Naive B cell (primary cell): Measurements from ENCODE around the gene PTPRT. TPM values are rescaled to one million over a fixed set of nuclear protein-coding genes. Genes with fewer than 3 reads are reported as not detected.

ENCODE experiments used
- ATAC-seq, 2 donors: fragments of 150-1000 bp; cut with Tn5 transposase; 2 replicates each; pipeline ENCODE4 v1.10.0; 2021; ENCODE audit warnings: low read depth in 2 of 2, mild to moderate bottlenecking in 2 of 2, moderate library complexity in 2 of 2
- DNase-seq: peaks from one replicate; pipeline ENCODE4 v3.0.0; 2022
- H3K27ac Mint-ChIP-seq, 6 donors: one replicate each; pipeline ENCODE4 v1.8.0; 2020 to 2022; ENCODE audit warnings: mild to moderate bottlenecking in 6 of 6, mixed read lengths in 6 of 6, moderate library complexity in 5 of 6, inconsistent platforms in 2 of 6
- H3K27me3 Mint-ChIP-seq, 3 donors: one replicate each; pipeline ENCODE4 v1.8.0; 2021 to 2022; ENCODE audit warnings: mixed read lengths in 3 of 3, mild to moderate bottlenecking in 1 of 3
- H3K36me3 Mint-ChIP-seq, 2 donors: one replicate each; pipeline ENCODE4 v1.8.0; 2020 to 2022; ENCODE audit warnings: mixed read lengths in 2 of 2, inconsistent platforms in 1 of 2, mild to moderate bottlenecking in 1 of 2
- H3K4me1 Mint-ChIP-seq, 3 donors: one replicate each; pipeline ENCODE4 v1.8.0; 2020 to 2022; ENCODE audit warnings: mixed read lengths in 3 of 3, inconsistent platforms in 1 of 3, mild to moderate bottlenecking in 1 of 3, moderate library complexity in 1 of 3
- H3K4me3 Mint-ChIP-seq, 8 donors: one replicate each; pipeline ENCODE4 v1.8.0; 2020 to 2022; ENCODE audit warnings: mild to moderate bottlenecking in 8 of 8, mixed read lengths in 8 of 8, moderate library complexity in 8 of 8, inconsistent platforms in 2 of 8
- H3K9me3 Mint-ChIP-seq, 7 donors: one replicate each; pipeline ENCODE4 v1.8.0; 2020 to 2022; ENCODE audit warnings: mixed read lengths in 7 of 7, mild to moderate bottlenecking in 5 of 7, inconsistent platforms in 2 of 7, moderate library complexity in 1 of 7
- polyA plus RNA-seq, 6 donors: library from polyadenylated mRNA; unstranded; fragments of 300-500 nt; fragmentation: Illumina TruSeq; gene quantifications; one replicate each; pipeline ENCODE4 v1.2.3, GENCODE V29; 2021; ENCODE audit warnings: low read depth in 6 of 6

PTPRT gene
- polyA plus RNA-seq, 6 donors from 2014 or later: not detected

DNA sequence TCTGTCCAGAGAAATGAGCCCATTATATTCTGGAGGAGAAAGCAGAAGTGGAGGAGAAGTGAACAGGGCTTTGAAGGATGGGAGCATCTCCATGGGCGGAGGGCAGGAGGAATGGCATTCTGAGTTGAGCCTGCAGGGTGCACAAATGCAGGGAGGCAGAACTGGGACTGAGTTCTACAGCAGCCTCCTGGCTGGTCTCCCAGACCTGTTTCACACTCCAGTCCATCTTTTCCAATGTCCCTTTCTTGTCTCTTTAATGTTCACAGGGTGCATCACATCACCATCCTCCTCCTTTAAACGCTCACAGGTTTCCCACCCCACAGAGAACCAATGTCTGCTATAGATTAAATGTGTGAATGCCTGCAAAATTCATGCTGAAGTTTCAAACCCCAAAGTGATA is 302.9 kb downstream of the PTPRT start:
- Mint-ChIP-seq H3K4me3 (no peak overlapping the region), H3K9me3 (peaks cover 3 to 12% (median 9%) of the 10 kb centered on the region in 7 donors), H3K27me3 (no peaks in the 10 kb centered on the region), H3K27ac (no peak overlapping the region), H3K4me1 (no peaks in the 10 kb centered on the region), H3K36me3 (no peaks in the 10 kb centered on the region)
- DNase-seq (no peak), ATAC-seq (no peak)

- Mint-ChIP-seq H3K4me3 (no peak overlapping the region), H3K36me3 (no peaks in the 10 kb centered on the region), H3K4me1 (no peaks in the 10 kb centered on the region), H3K27me3 (no peaks in the 10 kb centered on the region), H3K27ac (no peak overlapping the region), H3K9me3 (peaks cover 2 to 12% (median 5%) of the 10 kb centered on the region in 7 donors)
- ATAC-seq (no peak), DNase-seq (no peak)
Measured at GRCh38 chr20:42886046-42886445, 303.7 kb downstream of the PTPRT start.

- Mint-ChIP-seq H3K27me3 (no peaks in the 10 kb centered on the region), H3K4me3 (no peak overlapping the region), H3K9me3 (peaks cover 0 to 11% (median 0%) of the 10 kb centered on the region in 7 donors), H3K36me3 (no peaks in the 10 kb centered on the region), H3K27ac (no peak overlapping the region), H3K4me1 (no peaks in the 10 kb centered on the region)
- ATAC-seq (no peak), DNase-seq (no peak)
Measured at GRCh38 chr20:42875581-42875980, 314.1 kb downstream of the PTPRT start.

- Mint-ChIP-seq H3K4me3 (no peak overlapping the region), H3K27ac (no peak overlapping the region), H3K36me3 (no peaks in the 10 kb centered on the region), H3K9me3 (peaks cover 0 to 16% (median 0%) of the 10 kb centered on the region in 7 donors), H3K27me3 (no peaks in the 10 kb centered on the region), H3K4me1 (no peaks in the 10 kb centered on the region)
- no peak for DNase-seq
- ATAC-seq: no peak
Measured at GRCh38 chr20:42873259-42873658, 316.4 kb downstream of the PTPRT start.

GRCh38 chr20:42864116-42864515 is 325.6 kb downstream of the PTPRT start:
- no peak for ATAC-seq
- no peaks in the 10 kb centered on the region for H3K27me3 Mint-ChIP-seq

DNA sequence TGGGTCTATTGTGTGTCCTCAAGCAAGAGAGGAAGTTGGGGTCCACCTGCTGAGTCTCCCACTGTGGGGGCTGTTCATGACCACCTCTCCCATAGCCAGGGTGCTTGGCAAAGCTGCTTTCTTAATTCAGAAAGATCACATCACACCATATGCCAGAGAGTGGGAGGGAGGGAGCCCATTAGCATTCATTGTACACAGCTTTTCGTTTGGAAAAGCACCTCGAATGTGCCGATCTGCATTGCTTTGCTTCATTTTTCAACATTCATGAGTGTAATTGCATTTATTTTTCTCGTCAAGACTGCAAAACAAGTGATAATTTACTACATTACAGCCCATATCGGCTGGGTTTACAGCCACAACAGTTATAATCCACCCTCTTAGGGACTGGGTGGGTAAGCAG is 327.3 kb downstream of the PTPRT start:
- H3K27me3 Mint-ChIP-seq: no peaks in the 10 kb centered on the region
- peaks cover 0 to 10% (median 0%) of the 10 kb centered on the region in 7 donors for H3K9me3 Mint-ChIP-seq
- no peaks in the 10 kb centered on the region for H3K36me3 Mint-ChIP-seq
- no peak overlapping the region for H3K27ac Mint-ChIP-seq
- ATAC-seq (no peak), DNase-seq (no peak)
- no peaks in the 10 kb centered on the region for H3K4me1 Mint-ChIP-seq
- no peak overlapping the region for H3K4me3 Mint-ChIP-seq

More at GRCh38 chr20:42864116-42864515, 325.6 kb downstream of the PTPRT start:
- Mint-ChIP-seq H3K4me1 (no peaks in the 10 kb centered on the region), H3K27ac (no peak overlapping the region), H3K9me3 (peaks cover 0 to 4% (median 0%) of the 10 kb centered on the region in 7 donors), H3K4me3 (no peak overlapping the region), H3K36me3 (no peaks in the 10 kb centered on the region)
- DNase-seq: no peak

DNA sequence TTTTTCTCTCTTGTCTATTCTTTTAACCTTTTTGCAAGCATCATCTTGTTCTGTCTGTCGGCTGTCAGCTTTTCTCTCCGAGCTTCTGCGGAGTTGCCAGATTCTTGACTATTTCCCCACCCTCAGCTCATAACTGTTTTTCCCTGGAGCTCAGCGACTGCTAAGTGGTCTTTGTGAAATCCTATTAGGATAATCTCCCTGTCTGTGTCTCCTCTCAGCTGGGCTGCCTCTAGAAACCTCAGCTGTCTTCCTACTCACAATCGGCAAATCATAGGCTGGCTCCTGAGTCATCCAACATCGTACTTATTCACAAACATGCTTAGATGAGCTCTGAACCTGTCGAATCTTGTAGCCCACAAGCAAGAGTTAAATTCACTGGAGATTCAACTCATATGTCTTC is 332.3 kb downstream of the PTPRT start:
- no peaks in the 10 kb centered on the region for H3K36me3 Mint-ChIP-seq
- peaks cover 0 to 12% (median 0%) of the 10 kb centered on the region in 7 donors for H3K9me3 Mint-ChIP-seq
- no peak for ATAC-seq
- no peak for DNase-seq
- H3K27ac Mint-ChIP-seq: no peak overlapping the region
- H3K4me3 Mint-ChIP-seq: no peak overlapping the region
- H3K4me1 Mint-ChIP-seq: no peaks in the 10 kb centered on the region
- no peaks in the 10 kb centered on the region for H3K27me3 Mint-ChIP-seq

DNA sequence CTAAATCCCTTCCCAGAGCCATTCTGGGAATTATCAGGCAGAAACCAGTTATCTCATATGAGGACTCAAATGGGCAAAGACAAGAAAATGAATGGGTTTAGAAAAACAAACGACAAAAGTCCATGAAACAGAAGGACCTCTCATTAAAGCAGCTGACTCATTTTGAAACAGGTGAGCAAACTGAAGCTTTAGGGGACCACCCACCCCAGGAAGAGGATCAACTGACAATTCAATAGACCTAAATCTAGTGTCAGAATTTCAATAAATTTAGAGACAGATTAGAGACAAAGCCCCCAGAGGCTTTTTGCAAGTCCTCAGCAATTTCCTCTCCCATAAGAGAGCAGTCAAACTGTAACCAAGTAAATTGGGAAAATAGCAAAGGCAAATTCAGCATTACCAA is 333.8 kb downstream of the PTPRT start:
- ATAC-seq: no peak
- no peak for DNase-seq
- H3K27ac Mint-ChIP-seq: no peak overlapping the region
- no peaks in the 10 kb centered on the region for H3K27me3 Mint-ChIP-seq
- no peaks in the 10 kb centered on the region for H3K36me3 Mint-ChIP-seq
- H3K4me1 Mint-ChIP-seq: no peaks in the 10 kb centered on the region
- H3K9me3 Mint-ChIP-seq: peaks cover 0 to 12% (median 0%) of the 10 kb centered on the region in 7 donors
- H3K4me3 Mint-ChIP-seq: no peak overlapping the region

- Mint-ChIP-seq H3K27me3 (no peaks in the 10 kb centered on the region), H3K27ac (no peak overlapping the region), H3K9me3 (peaks cover 0 to 12% (median 4%) of the 10 kb centered on the region in 7 donors), H3K4me1 (no peaks in the 10 kb centered on the region), H3K36me3 (no peaks in the 10 kb centered on the region), H3K4me3 (no peak overlapping the region)
- ATAC-seq (no peak), DNase-seq (no peak)
Measured at GRCh38 chr20:42852691-42853090, 337.0 kb downstream of the PTPRT start.

DNA sequence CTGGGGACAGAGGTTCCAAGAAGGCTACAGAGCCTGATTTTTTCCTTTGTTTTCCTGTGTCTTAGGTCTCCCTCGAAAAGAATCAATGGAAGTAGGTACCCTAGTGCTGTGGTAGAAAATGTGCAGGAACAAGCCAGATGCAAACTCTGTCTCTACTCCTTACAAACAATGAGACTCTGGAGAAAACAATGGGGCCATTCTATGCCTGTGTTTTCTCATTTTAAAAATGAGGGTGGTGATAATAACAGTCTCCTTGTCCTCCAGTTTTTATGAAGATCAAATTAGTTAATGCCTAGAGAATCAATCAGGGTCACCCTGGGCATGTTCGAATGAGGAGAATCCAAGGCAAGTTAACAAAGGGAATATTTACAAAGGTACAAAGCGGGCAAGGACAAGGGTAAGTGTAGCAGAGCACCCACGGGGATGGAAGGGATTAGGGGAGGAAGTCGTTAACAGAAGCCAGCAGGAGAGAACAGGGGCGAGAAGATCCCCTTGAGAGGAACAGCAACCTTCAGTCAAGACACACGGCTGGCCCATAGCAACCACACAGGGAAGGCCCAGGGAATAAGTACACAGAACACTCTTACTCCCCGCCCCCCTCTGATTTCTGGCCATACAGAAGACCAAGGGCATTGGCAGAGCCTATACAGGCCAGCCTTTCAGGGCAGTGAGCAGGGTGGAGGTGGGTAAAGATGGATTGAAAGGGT is 342.8 kb downstream of the PTPRT start:
- H3K36me3 Mint-ChIP-seq: no peaks in the 10 kb centered on the region
- no peak overlapping the region for H3K27ac Mint-ChIP-seq
- H3K9me3 Mint-ChIP-seq: peaks cover 3 to 18% (median 10%) of the 10 kb centered on the region in 7 donors
- DNase-seq (no peak), ATAC-seq (no peak)
- H3K4me1 Mint-ChIP-seq: no peaks in the 10 kb centered on the region
- no peak overlapping the region for H3K4me3 Mint-ChIP-seq
- no peaks in the 10 kb centered on the region for H3K27me3 Mint-ChIP-seq

DNA sequence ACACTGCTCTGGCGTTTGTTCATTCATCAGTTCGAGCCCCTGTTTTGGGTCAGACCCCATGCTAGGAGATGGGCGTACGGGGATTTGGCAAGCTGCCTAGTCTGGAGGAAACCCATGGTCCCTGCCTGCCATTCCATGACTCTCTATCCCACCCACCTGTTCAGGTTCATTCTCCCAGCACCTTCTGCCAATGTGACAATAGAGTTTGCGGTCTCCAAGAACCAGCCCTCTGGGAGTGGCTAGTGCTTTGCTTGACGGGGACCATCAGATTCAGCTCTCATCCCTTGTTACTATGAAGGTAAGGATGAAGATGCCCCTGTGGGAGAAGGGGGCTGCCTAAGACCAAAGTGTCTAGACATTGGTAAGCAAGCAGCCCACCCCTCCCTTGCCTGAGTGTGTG is 345.0 kb downstream of the PTPRT start:
- Mint-ChIP-seq H3K27ac (no peak overlapping the region), H3K9me3 (peaks cover 3 to 11% (median 9%) of the 10 kb centered on the region in 7 donors), H3K4me3 (no peak overlapping the region), H3K36me3 (no peaks in the 10 kb centered on the region), H3K4me1 (no peaks in the 10 kb centered on the region), H3K27me3 (no peaks in the 10 kb centered on the region)
- no peak for ATAC-seq
- DNase-seq: no peak

- H3K27me3 Mint-ChIP-seq: no peaks in the 10 kb centered on the region
- no peak for DNase-seq
- H3K4me3 Mint-ChIP-seq: no peak overlapping the region
- no peak overlapping the region for H3K27ac Mint-ChIP-seq
- peaks cover 0 to 3% (median 1%) of the 10 kb centered on the region in 7 donors for H3K9me3 Mint-ChIP-seq
- no peak for ATAC-seq
- H3K4me1 Mint-ChIP-seq: no peaks in the 10 kb centered on the region
- H3K36me3 Mint-ChIP-seq: no peaks in the 10 kb centered on the region
Measured at GRCh38 chr20:42837456-42837855, 352.2 kb downstream of the PTPRT start.

DNA sequence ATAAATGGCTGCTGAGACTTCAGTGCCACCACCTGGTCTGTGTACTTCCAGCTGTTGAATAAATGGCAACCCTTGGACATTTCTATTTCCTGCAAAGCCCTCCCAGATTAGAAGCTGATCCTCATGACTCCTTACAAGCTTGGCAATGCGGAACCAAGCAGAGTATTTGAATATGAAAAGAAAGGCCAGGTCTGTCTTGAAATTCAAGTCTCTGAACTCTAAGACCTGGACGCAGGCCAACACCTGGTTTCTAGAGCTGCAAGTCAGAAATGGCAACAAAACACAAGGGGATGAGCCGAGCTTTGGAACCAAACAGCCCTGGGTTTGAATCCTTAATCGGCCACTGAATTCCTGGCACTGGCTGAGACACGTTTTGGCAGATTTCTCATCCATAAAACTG is 353.4 kb downstream of the PTPRT start:
- no peaks in the 10 kb centered on the region for H3K27me3 Mint-ChIP-seq
- H3K9me3 Mint-ChIP-seq: peaks cover 0 to 5% (median 0%) of the 10 kb centered on the region in 7 donors
- H3K27ac Mint-ChIP-seq: no peak overlapping the region
- ATAC-seq (no peak), DNase-seq (no peak)
- H3K36me3 Mint-ChIP-seq: no peaks in the 10 kb centered on the region
- no peaks in the 10 kb centered on the region for H3K4me1 Mint-ChIP-seq
- H3K4me3 Mint-ChIP-seq: no peak overlapping the region

- Mint-ChIP-seq H3K27ac (no peak overlapping the region), H3K4me3 (no peak overlapping the region), H3K4me1 (no peaks in the 10 kb centered on the region), H3K36me3 (no peaks in the 10 kb centered on the region), H3K9me3 (peaks cover 0 to 9% (median 4%) of the 10 kb centered on the region in 7 donors), H3K27me3 (peaks cover 0 to 1% (median 0%) of the 10 kb centered on the region in 3 donors)
- ATAC-seq (no peak), DNase-seq (no peak)
Measured at GRCh38 chr20:42807876-42808275, 381.8 kb downstream of the PTPRT start.
